ENCODE measurements around the gene SUSD4.

SUSD4 gene

DNA sequence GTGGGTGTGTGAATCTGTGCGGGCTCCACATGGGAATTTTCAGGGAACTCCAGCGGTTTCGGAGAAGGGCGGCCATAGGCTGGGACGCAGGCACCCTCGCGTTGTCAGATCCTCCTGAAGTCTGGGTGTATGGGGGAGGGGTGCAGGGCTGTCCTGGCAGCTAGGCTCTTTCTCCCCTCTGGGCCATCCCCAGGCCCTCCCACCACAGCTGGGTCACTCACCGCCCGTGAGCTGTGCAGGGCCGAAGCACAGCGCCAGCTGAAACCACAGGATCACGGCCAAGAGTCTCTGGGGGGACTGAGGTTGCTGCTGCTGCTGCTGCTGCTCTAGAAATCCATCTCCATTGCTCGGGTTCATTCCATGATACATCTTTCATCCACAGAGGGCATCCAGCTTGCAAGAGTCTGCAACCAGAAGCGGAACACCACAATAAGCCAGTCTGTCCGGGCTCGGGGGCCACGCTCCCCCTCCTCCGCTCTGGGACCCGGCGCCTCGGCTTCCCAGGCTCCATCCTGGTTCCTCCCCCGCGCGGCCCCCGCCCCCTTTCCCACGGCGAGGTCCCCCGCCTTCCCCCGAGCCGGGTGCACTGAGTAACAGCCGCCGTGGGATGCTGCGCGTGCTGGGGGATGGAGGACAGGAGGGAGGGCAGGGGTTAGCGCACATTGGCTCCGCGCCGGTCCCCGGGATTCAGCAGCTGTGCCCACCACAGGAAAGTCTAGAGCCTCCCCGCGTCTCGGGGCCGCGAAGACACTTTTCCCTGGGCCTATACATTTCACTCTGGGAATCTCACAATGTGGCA is 720 bp downstream of the SUSD4 start:
- DNase-seq, result peak in 25 of 51 donors; percentile 13 to 64 (median 33)

DNA sequence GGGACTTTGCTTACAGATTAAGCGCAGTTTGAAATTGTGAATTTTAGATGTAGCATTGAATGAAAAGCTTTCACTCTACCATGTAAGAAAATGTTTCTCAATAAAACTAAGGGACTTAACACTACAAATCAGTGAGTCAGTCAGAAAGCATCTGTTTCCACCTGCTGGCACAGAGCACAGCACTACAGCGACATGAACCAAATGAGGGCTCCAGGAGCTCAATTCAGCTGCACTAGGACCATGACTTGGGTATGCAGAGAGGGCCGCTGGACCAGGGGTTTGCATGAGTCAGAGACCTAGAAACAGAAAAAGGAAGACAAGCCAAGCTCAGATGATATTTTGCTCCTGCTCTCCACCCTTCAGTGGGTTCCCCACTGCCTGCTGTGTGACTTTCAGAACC is 5.2 kb downstream of the SUSD4 start:
- no peak for DNase-seq

GRCh38 chr1:223355699-223356098 is 8.3 kb downstream of the SUSD4 start:
- DNase-seq, result no peak

- DNase-seq, result no peak
Measured at GRCh38 chr1:223353939-223354338, 10.0 kb downstream of the SUSD4 start.

GRCh38 chr1:223352944-223353343 is 11.0 kb downstream of the SUSD4 start:
- DNase-seq, result no peak

- DNase-seq, result no peak
Measured at GRCh38 chr1:223350361-223350908, 13.5 kb downstream of the SUSD4 start.

DNA sequence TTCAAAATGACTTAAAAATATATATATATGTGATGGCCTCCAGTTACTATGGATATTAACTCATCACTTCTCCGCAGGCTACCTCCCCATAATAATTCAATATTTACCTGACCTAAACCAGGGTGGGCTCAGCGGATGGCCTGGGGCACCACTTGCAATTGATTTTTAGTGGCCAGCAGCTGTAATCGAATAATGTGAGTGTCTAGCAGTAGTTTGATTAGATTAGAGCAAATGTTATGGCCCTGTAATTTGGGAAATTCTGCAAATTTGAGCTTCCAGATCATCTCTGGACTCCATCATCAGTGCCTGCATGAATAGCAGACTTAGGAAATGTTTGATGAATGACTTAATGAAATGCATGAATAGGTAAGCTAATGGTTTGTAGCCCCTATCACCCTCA is 14.7 kb downstream of the SUSD4 start:
- no peak for DNase-seq

GRCh38 chr1:223348439-223348838 is 15.5 kb downstream of the SUSD4 start:
- no peak for DNase-seq

- no peak for DNase-seq
Measured at GRCh38 chr1:223347583-223347982, 16.4 kb downstream of the SUSD4 start.

DNA sequence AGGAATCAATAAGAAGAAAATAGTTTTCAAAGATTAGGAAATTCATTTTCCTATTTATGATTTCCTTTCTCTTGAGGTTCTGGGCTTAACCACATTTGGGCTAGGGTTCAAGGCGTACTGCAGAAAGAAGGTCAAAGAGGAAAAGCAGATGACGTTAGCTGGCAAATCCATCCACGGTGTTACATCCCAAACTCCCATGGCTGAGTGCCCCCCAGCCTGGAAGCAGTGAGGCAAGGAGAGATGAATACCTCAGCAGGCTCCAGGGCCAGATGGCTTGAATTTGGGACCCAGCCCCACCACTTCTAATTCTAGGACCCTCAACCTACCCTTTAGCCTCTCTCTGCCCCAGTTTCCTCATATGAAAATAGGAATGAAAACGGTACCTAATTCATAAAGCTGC is 17.7 kb downstream of the SUSD4 start:
- no peak for DNase-seq

- DNase-seq, result no peak
Measured at GRCh38 chr1:223345720-223346119, 18.3 kb downstream of the SUSD4 start.

DNA sequence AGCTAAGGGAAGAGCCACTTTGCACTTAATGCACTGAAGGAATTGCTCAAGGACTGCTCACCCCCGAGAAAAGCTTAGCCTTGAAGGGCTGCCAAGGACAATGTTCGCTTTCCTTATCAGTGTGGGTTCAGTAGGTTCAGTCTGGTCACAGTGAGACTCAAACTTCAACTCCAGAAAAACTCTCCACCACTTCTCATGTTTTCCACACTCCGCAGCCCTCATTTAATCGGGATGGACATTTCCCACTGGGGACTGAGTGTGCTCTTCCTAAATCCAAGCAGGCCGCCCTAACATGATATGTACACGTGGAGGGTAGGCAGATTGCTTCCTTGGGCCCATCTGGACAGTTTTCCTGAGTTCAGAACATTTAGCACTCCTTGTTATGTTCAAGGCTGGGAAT is 19.5 kb downstream of the SUSD4 start:
- DNase-seq, result no peak

DNA sequence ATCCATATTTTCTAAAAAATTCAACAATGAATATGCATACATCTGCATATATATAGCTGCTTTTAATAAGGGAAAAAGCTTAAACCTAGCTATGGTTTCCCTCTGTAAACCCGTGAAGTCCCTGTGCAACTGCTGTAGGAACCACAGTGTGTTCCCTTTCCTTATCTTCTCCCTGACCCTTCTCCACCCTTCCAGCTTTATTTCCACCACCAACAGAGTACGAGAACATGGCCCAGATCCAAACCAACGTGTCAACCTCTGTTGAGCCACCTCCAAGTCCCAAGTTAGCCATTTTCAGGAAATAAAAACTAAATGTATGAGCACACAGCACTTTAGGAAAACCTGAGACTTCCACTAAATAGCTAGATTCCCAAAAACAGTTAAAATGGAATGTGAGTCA is 20.3 kb downstream of the SUSD4 start:
- DNase-seq, result no peak

GRCh38 chr1:223341121-223341520 is 22.9 kb downstream of the SUSD4 start:
- DNase-seq, result peak in 27 of 51 donors; percentile 6 to 72 (median 30)

DNA sequence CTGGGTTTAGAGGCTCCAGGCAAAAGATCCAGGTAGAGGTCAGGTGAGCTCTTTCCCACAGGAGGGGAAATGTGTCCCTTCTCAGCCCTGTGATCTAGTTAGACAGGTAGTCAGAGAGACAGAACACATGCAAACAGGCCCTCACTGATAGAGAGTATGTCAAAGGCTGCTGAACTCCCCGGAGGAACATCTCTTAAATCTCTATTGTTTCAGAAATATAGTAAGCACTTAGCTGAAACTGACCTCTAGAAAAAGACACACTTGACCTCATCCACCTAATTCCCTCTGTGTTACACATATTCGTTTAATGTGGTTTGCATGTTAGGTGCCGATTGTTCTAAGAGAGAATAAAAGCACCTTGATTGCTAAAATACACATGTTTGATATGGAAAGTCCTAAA is 23.3 kb downstream of the SUSD4 start:
- DNase-seq, result no peak

DNA sequence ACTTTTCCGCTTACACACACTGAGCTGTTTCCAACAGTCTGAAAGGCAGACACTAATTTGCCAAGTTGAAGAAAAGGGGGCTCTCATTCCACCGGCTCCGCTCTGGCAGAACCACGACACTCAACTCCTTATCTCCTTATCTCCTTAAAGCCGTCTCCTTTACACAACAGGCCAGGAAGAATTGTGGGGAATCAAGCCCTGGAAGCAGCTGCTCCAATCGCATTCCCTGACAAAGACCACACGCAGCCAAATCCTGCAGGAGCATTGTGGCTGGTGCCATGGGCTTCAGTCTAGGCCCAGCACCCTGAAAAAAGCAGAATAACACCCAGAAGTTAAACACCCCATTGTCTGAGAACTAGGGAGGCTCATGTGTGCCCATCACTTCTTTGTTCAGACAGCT is 24.1 kb downstream of the SUSD4 start:
- no peak for DNase-seq

DNA sequence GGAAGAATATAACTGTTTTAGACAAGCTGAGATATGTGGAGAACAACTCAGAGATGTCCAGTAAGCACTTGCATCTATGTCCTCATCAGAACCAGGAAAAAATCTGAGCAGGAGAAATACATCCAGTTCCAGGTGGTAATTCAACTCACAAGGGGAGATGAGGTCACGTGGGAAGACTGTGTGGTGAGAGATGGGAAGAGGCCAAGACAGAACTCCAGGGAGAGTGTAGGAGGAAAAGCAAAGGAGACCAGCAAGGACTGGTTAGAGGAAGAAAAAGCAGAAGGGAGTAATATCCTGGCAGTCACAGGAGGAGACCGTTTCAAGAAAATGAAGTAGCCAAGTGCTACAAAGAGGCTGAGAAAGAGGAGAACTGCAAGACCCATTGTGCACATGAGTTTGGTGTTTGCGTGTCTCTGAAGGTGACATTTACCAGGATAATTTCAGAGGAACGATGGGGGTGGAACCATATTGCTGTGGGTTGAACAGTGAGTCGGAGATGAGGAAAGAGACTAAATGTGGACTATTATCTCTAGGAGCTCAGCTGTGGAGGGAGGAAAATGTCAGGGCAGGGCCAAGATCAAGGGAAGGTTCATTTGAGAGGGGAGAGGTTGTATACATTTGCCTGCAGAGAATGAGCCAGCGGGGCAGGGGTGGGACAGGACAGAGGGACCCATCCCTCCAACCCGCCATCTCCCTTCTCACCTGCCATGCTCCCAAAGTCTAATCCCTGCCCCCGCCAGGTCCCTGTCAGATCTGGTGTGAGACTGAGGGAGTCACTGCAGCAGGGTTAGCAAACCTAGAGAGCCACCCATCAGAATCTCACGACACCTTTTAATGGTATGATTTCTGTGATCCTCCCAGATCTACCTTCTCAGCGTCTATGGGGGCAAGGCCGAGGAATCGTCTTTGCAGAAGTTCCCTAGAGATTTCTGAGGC is 24.9 kb downstream of the SUSD4 start:
- peak in 2 of 51 donors; percentile 30 to 49 for DNase-seq

- no peak for DNase-seq
Measured at GRCh38 chr1:223337174-223337869, 26.7 kb downstream of the SUSD4 start.

DNA sequence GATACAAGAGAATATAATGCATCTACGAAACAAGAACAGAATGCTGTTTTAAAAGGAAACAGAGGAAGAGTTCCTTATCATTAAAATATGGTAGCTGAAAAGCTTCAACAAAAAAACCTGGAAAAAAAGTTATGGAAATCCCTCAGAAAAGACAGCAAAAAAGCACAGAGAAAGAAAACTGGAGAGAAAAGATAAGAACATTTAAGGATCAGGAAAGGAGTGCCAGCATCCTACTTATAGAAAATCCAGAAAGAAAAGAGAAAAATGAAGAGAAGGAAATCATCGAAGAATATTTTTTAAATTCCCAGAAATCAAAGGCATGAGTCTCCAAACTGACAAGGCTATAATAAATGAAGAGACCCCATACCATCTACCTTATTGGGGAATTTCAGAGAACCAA is 29.8 kb downstream of the SUSD4 start:
- DNase-seq, result no peak

DNA sequence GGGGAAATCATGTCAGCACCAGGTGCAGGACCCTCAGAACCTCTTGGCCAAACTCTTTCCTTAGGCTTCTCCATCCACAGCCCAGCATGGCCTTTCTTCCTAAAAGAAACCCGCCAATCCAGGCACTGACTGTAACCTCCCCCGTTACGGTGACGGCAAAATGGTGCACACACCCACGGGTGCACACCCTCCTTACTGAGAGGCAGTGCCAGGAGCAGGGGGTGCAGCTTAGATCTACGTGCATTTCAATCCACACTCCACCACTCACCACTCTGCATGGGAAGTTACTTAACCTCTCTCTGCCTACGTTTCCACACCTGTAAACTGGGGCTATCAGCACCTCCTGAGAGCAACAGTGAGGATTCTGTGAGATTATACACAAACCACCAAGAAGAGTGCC is 31.0 kb downstream of the SUSD4 start:
- peak in 2 of 51 donors; percentile 11 to 35 for DNase-seq

DNA sequence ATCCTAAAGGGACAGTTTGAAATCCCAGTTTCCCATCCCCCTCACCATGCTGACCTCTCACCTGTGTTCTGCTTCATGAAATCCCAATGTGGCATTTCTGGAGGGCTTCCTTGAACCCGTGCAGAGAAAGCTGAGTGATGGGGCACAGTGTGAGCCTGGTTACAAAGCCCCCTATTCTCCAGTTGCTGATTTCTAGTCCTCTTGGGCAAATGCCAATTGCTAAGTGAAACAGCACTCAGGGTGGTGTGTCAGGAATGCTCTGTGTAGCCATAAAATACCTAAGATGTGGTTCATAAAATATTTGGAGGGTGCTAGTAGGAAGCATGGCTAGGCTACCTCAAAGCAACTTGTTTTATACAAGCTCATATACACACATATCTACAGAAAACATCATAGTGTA is 32.0 kb downstream of the SUSD4 start:
- no peak for DNase-seq

DNA sequence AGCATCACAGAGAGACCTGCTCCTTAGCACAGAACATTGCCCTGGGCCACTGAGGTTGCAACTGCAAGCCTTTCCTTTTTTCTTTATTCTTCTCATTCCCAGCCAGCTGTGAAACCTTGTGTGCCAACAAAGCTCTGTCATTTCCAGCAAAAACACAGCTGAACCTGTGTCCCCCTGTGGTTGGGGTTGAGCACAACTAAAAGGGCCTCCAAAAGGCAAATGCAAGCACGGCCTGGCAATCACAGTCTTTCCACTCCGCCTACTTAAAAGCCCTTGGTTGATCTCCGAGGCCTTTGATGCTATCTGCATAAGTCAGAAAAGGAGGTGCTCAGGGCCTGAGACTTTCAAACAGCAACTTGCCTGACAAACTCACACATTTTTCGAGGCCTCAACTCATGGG is 32.7 kb downstream of the SUSD4 start:
- no peak for DNase-seq

Measured in hypothalamus (tissue), 51 donors.